NCI-H2227 treated with DMSO at 0.1 percent for 48 hours (cell line): Measurements from ENCODE around the gene IGSF21.
A peak's percentile ranks its signal among the peaks of the same experiment; 100 is the strongest.

Source experiments
- DNase-seq: peaks from one replicate; lab custom pipeline; 2025; lab: John Stamatoyannopoulos, UW

IGSF21 gene

DNA sequence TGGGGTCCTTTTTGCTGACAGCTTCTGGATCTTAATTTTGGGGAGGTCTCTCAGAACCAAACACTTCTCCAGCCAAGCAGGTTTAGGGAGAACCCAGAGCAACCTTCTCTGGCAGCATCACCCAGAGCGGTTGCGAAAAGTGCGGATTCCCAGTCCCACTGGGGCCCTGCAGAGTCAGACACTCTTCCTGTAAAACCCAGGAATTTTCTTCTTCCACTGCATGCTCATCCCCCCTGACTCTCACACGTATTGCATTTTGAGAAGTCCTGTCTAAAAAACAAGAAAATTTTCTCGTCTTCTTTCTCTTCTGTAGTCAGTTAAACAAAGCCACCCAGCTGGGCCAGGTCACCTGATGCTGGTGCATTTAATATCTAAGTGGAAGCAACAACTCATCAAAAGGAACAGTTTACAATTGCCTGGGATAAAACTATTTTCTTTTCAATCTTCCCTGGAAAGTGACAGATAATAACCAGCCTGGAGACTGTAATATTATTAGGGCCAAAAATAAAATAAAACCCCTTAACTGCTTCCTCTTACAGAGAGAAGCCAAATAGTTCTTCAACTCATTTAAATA, 156.0 kb downstream of the IGSF21 start:
- peak; percentile 37 for DNase-seq

DNA sequence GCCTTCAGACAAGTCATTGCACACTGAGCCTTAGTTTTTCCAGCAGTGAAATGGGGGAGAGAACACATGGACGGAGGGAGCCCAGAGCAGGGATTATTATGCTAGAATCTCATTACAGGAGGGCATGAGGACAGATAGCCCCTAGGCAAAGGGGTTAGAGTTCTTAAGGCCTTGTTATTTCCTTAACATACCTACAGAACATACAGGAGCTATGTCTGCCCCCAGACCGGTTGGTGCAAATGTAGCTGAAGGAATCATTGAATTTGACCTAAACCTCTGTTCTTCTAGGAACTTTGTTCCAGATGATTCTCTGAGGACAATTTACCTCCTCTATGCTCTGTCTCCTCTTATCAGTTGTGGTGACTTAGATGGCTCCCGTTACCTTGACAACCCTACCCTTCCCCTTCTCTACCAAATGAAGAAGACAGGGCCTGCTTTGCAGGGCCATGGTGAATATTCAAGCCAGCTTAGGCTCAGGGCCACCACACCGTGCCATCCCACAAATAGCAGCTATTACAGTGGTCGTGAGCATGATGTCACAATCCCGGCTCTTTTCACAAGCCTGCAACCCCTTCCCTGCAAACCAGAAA, 156.9 kb downstream of the IGSF21 start:
- DNase-seq = no peak

DNA sequence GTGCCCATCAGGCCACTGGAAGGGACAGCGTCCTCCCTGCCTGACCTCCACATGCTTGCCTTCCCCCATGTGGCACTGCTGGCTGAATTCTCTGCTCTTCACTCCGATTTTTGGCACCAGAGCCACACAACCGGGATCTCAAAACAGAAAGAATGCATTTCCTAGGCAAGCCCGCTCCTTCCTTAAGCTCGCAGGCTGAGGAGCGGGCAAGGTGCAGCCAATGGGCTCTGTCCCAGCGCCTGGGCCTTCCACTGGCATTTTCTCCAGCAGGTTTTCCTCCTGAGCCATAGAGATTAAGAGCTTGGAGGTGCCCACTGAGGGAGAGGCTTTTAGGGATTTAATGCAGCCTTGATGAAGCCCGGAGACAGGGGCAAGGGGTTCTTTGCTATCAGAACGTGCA, 158.0 kb downstream of the IGSF21 start:
- no peak for DNase-seq

DNA sequence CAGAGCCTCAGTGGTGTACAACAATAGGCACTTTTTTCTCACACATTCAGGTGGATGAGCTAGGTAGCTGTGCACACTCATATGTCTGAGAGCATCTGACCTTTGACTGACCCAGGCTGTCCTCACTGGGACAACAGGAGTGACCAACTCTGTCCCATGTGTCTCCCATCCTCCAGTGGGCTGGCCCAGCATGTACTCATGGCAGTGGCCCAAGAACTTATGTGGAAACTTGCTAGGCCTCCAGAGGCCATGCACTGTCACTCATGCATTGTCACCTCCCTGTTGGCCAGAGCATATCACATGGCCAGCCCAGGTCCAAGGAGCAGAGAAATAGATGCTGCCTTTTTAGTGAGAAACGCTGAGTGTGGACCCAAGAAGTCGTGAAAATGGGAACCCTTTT, 158.8 kb downstream of the IGSF21 start:
- DNase-seq = no peak

DNA sequence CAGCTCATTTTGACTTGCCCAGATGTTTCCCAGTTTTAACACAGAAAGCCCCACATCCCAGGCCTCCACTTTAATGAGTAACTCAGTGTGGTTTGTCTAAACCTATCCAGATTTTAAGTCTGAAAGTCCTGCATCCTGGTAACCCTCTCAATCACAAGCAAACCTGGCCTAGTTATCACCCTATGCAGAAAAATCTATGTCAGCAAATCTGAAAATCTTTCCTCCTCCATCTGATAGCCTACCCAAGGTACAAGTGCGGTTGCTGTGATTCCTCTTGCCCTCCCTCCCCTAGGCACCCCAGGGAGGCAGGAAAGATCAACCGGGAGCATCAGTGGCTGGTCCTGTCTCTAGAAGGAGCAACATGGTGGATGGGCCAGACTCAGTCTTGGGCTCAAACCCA, 163.7 kb downstream of the IGSF21 start:
- no peak for DNase-seq

DNA sequence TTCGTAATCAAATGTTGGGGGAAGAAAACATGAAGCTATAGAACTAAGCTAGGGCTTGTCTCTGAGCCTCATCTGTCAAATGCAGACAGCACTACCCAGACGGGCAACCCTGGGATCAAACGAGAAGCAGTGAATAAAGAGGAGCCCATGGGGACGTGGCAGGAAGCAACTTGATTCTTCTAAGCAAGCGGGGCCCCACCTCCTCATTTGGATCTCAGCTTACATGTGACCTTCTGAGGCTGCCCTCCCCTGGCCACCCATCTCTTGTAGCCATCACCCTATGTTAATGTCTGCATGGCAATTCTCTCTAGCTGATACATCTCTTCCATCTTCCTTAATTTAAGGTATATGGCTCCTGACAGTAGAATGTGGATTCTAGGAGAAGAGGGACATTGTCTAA, 171.3 kb downstream of the IGSF21 start:
- no peak for DNase-seq

DNA sequence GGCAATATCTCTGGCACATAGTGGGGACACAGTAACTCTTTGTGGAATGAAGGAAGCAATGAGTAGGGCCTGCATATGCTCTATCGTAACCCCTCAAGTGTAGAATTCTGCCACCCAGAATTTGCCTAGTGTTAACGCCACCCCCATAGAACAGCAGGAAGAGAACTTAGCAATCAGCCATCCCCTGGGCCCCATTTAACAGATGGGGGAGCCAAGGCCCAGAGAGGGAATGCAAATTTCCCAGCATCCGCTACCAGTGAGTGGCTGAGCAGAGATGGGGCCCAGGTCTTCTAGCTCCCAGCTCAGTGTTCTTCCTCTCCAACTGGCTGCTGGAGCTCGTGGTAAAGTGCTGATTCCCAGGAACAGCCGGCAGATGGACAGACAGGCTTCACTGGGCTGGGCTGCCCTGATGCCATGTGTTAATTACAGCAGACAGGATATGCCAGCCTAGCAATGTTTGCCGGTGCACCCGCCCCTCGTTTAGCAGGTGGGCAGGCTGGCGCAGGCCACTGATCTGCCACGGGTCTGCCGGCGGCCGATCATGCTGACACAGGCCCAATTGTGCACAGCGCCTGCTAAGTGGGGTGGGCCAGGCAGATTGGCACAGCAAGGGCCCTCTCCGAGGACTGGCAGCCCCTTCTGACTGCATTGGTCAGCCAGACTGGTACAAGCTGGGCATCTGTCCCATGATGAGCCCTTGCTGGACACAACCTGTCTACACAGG, 171.9 kb downstream of the IGSF21 start:
- DNase-seq = no peak

DNA sequence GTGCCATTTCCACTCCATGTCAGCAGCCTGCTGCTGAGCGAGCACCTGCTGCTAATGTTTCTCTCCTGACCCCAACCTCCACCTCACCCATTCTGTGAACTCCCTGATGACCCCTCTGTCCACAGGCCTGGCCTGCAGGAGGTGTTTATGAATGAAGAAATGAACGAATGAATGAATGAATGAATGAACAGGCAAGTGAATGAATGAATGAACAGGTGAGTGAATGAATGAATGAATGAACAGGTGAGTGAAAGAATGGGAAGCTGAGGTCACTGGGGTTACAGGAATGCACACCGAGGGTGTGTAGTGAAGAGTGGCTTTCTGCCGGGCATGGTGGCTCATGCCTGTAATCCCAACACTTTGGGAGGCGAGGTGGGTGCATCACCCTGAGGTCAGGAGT, 173.4 kb downstream of the IGSF21 start:
- DNase-seq = no peak

DNA sequence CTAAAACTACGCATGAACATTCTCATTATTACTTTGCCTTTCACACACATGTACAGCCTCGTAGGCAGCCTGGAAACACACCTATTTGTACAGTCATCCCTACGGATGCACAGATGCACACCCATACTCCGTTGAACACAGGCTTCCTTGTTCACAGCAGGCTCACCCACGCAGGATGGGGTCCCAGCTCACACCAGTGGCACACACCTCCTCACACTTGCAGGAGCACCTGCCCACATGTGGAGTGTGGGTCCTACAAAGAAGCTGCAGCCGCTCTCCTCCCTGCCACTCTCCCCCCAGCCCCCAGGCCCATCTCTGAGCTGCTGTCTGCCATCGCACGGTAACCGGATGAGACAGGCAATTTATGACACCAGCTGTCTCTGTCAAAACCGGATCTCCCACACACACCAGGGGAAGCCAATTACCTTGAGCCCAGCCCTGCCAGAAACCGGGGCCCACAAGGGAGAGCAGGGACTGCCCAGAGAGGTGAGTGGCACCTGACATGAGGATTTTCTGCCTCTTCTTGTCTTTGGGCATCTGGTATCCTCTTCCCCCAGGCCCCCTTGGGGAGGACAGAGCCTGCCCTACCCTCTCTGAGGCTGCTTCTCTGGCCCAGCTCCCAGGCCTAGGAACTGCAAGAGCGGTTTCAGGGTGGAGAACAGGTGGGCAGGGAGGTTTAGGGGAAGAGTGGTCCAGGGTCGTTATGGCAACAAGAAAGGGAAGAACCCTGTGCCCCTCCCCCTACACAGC, 175.4 kb downstream of the IGSF21 start:
- DNase-seq = peak; percentile 39

DNA sequence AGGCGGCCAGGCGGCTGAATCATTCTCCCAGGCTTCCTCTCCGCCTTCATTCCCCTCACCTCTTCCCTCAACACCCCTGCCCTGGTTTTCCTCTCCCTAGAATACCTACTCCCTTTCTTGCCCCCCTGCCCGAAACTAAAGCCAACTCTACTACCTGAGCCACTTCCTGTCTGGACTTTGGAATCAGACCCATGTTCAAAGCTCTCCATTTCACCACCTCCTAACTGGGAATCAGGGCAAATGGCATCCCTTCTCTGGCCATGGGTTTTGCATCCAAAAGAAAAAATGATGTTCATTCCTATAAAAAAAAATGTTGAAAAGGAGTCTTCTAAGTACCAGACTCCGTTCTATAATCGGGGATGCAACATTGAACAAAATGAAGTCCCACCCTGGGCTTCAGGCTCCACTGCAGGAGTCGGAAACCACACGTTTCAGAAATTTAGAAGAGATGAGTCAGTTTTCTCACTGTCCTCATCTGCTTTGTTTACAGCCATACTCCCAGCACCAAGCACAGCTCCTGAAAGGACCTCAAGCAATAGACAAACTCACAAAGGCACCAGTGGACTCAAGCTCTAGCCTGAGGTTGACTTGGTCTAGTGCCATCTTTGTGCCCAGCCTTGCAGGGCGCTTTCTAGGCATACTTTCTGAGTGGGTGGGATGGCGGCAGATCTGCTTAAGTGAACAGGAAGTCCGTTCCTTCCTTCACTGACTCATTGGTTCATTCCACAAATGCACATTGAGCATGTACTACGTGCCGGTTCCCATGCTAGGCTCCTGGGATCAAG, 176.2 kb downstream of the IGSF21 start:
- DNase-seq = no peak

DNA sequence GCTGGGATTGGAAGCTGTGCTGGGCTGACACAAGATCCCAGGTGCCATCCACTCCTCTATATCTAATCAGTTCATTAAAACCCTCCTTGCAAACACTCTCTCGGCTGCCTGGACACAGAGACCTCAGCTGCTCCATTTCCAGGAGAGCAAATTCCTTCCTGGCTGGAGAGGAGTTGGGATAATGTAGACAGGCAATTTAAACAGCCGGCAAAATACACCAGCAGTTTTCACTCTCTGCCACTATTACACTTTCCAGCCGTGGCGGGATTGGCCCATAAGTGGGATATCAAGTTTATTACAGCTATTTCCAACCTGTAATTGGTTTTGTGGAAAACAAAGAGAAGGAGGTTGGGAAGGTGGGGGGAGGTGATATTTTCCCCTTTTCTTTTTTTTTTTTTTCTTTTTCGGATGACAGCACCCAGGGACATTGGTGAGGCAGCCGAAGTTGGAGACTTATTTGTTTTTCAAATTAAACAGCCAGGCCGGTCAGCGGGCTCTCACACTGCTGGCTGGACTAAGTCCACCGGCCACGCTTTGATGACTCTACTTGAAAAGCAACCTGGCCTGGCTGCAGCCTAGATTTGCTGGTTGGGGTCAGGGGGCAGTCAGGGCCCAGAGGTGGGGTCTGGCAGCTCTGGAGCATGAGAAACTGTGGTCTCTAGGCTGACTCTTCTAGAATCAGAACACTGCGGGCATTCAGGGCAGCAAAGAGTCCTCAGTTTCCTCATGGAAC, 177.4 kb downstream of the IGSF21 start:
- DNase-seq = peak; percentile 44

DNA sequence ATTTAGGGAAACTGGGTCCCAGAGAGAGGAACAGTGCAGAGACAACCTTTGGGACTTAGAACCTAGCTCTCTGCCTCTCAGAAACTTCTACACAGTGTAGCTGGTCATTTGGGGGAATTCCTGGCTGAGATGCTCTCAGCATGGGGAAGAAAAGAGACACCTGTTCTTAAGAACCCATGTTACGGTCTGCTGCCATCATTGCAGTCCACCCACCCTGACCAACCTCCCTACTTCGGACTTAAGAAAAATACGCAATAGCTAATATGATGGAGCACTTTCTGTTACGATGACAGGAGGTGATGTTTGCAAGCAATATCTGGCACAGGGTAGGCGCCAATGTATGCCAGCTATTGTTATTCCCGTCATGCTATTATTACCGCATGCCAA, 177.9 kb downstream of the IGSF21 start:
- no peak for DNase-seq

DNA sequence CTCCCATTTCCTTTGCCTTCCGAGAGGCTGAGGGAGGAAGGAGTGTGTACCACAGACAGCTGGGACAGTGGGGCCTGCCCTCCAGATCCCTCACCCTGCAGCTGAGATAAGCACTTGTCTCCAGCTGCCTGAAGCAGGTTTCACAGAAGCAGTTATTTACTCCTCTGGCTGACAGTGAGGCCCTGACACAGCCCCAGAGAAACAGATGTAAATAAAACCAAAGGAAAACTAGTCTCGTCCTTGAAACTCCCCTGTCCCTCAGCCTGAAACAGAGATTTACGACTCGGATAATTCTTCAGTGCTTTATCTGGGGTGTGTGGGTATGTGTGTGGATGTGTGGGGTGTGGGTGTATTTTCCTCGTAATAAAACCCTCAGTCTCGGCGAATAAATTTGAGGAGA, 181.1 kb downstream of the IGSF21 start:
- DNase-seq = peak; percentile 27

DNA sequence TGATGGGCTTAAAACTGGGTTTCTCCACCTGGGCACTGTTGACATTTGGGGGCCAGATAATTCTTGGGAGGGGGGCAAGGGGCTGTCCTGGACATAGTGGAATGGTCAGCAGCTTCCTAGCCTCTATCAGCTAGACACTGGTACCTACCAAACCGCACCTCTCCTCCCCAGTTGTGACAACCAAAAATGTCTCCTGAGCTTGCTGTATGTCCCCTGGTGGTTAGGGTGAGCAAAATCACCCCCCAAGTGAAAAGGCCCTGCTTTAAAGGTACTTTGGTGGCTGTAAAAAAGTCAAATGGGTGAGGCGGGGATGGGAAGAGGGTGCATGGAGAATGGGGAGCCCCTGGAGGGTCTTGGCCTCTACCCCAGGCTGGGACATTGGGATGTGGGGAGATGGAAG, 182.0 kb downstream of the IGSF21 start:
- DNase-seq = no peak

DNA sequence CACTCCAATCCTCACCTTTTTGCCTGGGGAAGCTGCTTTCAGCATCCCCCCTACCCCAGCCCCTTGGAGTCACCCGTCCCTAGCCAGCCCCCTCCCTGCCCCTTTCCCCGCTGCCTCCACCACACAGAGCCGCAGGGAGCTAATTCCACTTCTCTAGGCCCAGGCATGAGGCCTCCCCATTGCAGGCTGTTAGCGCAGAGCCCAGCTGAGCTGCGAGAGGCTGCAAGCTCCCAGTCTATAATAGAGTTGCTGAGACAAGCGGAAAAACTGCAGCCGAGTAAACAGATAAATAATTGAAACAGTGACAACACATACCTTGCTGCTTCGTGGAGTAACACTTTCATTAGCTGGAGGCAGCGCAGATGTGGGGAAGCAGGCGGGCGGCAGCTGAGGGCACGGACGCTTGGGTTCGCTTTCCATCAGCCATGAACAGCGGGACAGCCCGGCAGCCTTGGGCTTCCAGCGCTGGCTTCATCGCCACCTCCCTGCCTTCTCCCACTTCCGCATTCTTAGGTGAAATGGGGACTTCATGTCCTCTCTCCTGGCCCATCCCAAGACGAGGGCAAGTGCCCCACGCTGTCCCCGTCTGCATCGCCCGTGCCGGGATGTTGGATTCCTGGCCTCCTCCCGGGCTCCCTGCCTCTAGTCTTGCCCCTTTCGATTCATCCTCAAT, 183.3 kb downstream of the IGSF21 start:
- DNase-seq = peak; percentile 22

DNA sequence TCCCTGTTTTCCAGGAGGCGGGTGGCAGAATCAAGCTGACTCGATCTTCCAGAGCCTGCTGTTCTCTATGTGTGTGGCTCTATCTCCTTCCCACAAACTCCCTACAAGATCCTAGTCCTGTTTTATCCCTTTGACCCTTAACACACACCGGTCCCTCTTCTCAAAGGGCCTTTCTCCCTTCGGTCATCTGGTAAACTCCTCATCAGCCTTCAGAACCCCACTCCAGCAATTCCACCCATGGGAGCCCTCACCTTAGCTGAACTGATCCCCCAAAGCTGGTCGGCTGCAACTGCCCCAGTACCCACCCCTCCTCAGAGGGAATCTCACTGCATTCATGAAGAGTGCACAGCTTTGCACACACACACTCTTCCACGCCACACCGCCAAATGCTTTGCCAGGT, 184.9 kb downstream of the IGSF21 start:
- DNase-seq = no peak

DNA sequence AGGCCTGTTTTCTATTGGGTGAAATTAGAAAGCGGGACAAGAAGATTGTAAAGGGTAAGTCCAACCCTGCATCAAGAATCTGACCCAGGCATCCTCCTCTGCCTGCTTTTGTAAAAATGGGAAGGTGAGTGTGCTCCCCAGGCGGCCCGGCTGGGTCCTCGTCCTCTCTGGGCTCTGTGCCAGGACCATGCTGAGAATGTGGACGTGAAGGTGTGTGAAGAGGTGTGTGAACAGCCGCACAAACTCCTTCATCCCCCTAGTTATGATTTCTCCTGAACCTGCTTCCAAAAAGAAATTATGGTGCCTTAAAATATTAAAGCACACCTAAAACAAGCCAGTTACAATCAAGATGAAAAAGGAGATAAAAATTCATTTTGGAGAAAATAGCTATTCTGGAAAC, 185.7 kb downstream of the IGSF21 start:
- DNase-seq = no peak

DNA sequence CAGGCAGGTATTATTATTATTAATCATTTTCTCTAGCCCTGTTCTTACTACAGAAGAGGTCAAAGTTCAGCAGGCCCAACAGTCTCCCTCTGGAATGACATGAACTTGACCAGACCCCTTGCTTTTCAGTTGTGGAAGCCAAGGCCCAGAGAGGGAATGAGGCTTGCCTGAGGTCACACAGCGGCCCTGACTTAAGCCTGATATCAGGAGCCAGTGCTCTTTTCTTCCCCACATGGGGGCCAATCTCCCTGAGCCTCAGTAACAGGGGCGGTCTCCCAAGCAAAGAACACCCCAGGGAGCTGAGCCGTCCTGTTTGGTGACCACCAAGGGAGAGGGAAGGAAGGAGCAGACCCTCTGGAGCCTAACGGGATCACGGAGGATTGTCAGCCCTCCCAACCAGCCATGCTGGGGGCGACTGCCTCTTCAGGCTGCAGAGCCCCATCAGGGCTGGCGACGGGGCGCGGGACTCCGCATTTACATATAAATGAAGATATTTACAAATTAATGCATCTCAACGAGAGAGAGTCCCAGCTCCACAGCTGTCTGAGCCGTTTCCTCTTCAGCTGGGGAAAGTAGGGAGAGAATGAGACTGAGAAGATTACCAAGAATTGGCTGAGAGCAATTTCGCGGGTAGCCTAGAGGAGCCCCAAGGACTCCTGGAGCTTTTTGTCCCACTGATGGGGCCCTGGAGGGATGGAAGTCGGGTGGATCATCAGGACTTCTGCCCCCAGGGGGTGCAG, 187.0 kb downstream of the IGSF21 start:
- no peak for DNase-seq

DNA sequence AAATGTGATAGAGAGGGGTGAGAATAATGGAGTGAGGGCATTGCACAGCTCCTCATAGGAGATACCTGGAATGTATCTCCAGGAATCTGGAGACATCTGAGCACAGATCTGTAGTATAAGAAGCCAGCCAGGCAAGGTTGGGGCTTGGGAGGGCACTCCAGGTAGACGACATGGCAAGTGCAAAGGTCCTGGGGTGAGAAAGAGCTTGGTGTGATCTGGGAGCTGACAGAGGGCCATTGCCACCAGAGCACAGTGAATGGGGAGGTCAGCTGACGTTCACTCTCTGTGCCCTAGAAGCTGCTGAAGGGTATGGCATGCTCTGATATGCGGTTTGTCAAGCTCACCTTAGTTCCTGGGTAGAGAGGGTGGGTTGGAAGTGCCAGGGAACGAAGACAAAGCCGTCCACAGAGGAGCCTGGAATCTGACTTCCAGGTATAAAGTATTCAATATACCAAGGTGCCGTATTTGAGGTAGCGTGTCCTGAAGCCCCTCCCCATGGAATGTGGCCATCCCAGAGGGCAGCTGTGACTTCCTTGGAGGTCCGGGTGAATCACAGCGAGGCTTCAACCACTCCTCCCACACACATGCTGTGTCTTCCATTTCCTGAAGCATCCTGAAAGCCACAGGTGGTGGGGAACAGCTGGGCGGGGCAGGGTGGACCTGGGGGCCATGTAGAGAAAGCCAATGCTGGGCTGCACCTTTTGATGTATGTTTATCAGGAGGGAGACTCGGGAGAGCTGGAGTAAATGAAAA, 190.5 kb downstream of the IGSF21 start:
- DNase-seq = no peak
